ENCODE results near the gene PDIA3.

DNA sequence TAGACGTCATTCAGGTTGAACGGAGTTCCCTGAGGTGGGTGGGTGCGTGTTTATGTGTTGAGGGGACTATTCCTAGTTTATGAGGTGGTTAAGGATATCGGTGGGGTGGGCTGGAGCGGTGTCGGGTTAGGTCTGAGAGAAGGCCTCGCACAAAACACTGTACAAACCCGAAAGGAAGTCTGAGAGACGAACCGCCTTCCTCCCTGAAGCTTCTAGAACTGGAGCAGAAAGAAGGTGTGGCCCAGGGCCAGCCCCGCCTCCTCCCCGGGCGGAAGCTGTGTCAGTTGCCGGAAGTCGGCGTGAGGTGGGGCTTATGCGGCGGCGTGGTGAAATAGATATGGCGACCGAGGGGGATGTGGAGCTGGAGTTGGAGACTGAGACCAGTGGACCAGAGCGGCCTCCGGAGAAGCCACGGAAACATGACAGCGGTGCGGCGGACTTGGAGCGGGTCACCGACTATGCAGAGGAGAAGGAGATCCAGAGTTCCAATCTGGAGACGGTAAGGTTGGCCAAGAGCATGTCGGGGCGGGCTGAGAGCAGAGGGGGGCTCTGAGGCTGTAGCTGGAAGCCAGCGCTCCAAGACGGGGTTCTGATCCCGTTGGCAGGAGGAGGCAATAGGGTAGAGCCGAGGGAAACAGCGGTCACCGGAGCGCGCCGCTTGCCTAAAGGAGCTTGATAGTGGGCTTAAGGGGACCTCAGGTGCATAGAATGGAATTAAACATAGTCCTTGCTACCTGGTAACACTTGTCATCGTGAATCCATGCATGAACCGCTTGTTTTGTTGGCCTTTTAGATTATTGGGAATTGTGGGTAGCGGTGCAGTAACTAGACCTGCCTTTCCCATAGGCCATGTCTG is 54.3 kb downstream of the PDIA3 start, which contains the start of gene HYPK:
- TF ChIP-seq, protein P1, sequence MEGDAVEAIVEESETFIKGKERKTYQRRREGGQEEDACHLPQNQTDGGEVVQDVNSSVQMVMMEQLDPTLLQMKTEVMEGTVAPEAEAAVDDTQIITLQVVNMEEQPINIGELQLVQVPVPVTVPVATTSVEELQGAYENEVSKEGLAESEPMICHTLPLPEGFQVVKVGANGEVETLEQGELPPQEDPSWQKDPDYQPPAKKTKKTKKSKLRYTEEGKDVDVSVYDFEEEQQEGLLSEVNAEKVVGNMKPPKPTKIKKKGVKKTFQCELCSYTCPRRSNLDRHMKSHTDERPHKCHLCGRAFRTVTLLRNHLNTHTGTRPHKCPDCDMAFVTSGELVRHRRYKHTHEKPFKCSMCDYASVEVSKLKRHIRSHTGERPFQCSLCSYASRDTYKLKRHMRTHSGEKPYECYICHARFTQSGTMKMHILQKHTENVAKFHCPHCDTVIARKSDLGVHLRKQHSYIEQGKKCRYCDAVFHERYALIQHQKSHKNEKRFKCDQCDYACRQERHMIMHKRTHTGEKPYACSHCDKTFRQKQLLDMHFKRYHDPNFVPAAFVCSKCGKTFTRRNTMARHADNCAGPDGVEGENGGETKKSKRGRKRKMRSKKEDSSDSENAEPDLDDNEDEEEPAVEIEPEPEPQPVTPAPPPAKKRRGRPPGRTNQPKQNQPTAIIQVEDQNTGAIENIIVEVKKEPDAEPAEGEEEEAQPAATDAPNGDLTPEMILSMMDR (IDR thresholded peaks at IDR 0.05): no peak
- TF ChIP-seq EP300 (IDR thresholded peaks at IDR 0.05) (peak; percentile 93 to 96), POLR2A (IDR thresholded peaks at IDR 0.05) (peak; percentile 57 to 93)
